ENCODE measurements around the gene FAU. TPM values are rescaled to one million over a fixed set of nuclear protein-coding genes. Genes with fewer than 3 reads are reported as not detected.

The FAU gene
- total and polyA plus RNA-seq, 10 of the 15 experiments (the other 5 are each of a cell fraction or from before 2014, with no cell fraction given) = 332 to 1,347 (median 990) TPM

DNA sequence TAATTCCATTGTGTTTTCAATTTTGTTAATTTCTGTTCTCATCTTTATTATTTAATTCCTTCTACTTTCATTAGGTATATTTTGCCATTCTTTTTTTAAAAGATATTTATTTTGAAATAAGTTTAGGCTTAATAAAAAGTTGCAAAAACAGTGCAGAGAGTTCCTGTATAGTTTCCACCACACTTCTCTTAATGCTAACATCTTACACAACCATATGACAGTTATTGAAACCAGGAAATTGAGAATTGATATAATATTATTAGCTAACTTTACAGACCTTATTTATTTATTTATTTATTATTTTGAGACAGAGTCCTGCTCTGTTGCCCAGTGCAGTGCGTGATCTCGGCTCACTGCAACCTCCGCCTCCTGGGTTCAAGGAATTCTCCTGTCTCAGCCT lies 34.3 kb upstream of the FAU start:
- POLR2A ChIA-PET = interaction anchor here (1.4 kb wide), 1 partner anchor 21 kb away, joined by 3 read pairs; no protein-coding TSS in a partner anchor
- CTCF ChIA-PET = no interaction called here
- peaks cover 27% of the 10 kb centered on the region for H3K4me1 ChIP-seq (ENCODE audit: control insufficient read depth, insufficient read depth, low read length)
- WGBS (ENCODE audit: insufficient coverage, insufficient replicate concordance, low lambda C conversion rate, missing lambda C conversion rate) = 98% methylated on average over 3 of the region's 3 CpGs
- H3K27me3 ChIP-seq (replicated peaks in 1 of 2; ENCODE audit: control insufficient read depth in 2 of 2, insufficient read depth in 2 of 2, low read length in 1 of 2) = no peaks in the 10 kb centered on the region
- no peak overlapping the region for H3K4me2 ChIP-seq (ENCODE audit: control insufficient read depth, insufficient read depth)
- in situ Hi-C loops (cut with MboI) = no loop called here
- H4K20me1 ChIP-seq (ENCODE audit: control insufficient read depth, insufficient read depth) = no peaks in the 10 kb centered on the region
- H3K9ac ChIP-seq (ENCODE audit: control insufficient read depth, insufficient read depth, low read length) = no peak overlapping the region
- H3K4me3 ChIP-seq = no peak overlapping the region
- no peak overlapping the region for H3K27ac ChIP-seq (ENCODE audit: control insufficient read depth, insufficient read depth)
- H3K36me3 ChIP-seq (ENCODE audit: control insufficient read depth in 2 of 2, insufficient read depth in 2 of 2, low read length in 1 of 2) = no peaks in the 10 kb centered on the region
- SMC1A ChIA-PET (ENCODE audit: uncharacterized antibody, unreplicated experiment) = no interaction called here
- no TSS peak for BruUV-seq (replicated peaks)
- RAD21 ChIA-PET (ENCODE audit: unreplicated experiment) = no interaction called here
- DNase-seq (ENCODE audit: low read depth, low spot score) (no peak), FAIRE-seq (no peak), ATAC-seq (no peak)
- no peak overlapping the region for H2AFZ ChIP-seq (ENCODE audit: control insufficient read depth, low read depth, low read length)
- no peaks in the 10 kb centered on the region for H3K9me3 ChIP-seq (replicated peaks; ENCODE audit: control insufficient read depth, insufficient read depth, low read length)
- no peaks in the 10 kb centered on the region for H3K79me2 ChIP-seq (ENCODE audit: control insufficient read depth, insufficient read depth, low read length)
- intact Hi-C loops (cut with micrococcal nuclease; ENCODE audit: unreplicated experiment) = no loop called here
- TF ChIP-seq BACH1 (IDR thresholded peaks at IDR 0.05; ENCODE audit: borderline replicate concordance) (no peak), POLR2A (IDR thresholded peaks at IDR 0.05; ENCODE audit: low read depth, low read length) (no peak), MEF2B (IDR thresholded peaks at IDR 0.05; ENCODE audit: partially characterized antibody, poor library complexity, severe bottlenecking) (no peak), EGR1 (IDR thresholded peaks at IDR 0.05; ENCODE audit: borderline replicate concordance in 1 of 2, low read depth in 2 of 2, low read length in 2 of 2) (no peak), TCF12 (IDR thresholded peaks at IDR 0.05; ENCODE audit: low read depth, low read length) (no peak), PAX5 (IDR thresholded peaks at IDR 0.05; ENCODE audit: borderline replicate concordance, low read depth, low read length) (no peak), ZNF687 (IDR thresholded peaks at IDR 0.05) (no peak), ZNF217 (IDR thresholded peaks at IDR 0.05) (no peak)
- TF ChIP-seq, protein P1, sequence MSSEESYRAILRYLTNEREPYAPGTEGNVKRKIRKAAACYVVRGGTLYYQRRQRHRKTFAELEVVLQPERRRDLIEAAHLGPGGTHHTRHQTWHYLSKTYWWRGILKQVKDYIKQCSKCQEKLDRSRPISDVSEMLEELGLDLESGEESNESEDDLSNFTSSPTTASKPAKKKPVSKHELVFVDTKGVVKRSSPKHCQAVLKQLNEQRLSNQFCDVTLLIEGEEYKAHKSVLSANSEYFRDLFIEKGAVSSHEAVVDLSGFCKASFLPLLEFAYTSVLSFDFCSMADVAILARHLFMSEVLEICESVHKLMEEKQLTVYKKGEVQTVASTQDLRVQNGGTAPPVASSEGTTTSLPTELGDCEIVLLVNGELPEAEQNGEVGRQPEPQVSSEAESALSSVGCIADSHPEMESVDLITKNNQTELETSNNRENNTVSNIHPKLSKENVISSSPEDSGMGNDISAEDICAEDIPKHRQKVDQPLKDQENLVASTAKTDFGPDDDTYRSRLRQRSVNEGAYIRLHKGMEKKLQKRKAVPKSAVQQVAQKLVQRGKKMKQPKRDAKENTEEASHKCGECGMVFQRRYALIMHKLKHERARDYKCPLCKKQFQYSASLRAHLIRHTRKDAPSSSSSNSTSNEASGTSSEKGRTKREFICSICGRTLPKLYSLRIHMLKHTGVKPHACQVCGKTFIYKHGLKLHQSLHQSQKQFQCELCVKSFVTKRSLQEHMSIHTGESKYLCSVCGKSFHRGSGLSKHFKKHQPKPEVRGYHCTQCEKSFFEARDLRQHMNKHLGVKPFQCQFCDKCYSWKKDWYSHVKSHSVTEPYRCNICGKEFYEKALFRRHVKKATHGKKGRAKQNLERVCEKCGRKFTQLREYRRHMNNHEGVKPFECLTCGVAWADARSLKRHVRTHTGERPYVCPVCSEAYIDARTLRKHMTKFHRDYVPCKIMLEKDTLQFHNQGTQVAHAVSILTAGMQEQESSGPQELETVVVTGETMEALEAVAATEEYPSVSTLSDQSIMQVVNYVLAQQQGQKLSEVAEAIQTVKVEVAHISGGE (CRISPR knock-in tag; IDR thresholded peaks at IDR 0.05) = no peak

Data from GM12878 (cell line).